Progenitor cell of endocrine pancreas (in vitro differentiated cells): Measurements from ENCODE around the gene TDRD12. TPM values are rescaled to one million over a fixed set of nuclear protein-coding genes. Genes with fewer than 3 reads are reported as not detected.
"Not testable (repeated sequence)": the region's sequence is repeated elsewhere in the genome, so short reads cannot be mapped to it uniquely, and the experiment has no call there.

Experiments used
- DNase-seq: peaks from one replicate; pipeline ENCODE4 v3.0.0; 2021; ENCODE audit warnings: low spot score; ENCODE audit not compliant: unreplicated experiment
- H3K27ac Mint-ChIP-seq: 2 replicates; pipeline ENCODE4 v1.8.0; 2021; ENCODE audit warnings: mild to moderate bottlenecking, moderate library complexity, mixed read lengths
- H3K27me3 Mint-ChIP-seq: 2 replicates; pipeline ENCODE4 v1.8.0; 2021; ENCODE audit warnings: mixed read lengths
- H3K36me3 Mint-ChIP-seq: 2 replicates; pipeline ENCODE4 v1.8.0; 2022; ENCODE audit warnings: mixed read lengths; ENCODE audit not compliant: insufficient read depth
- H3K4me1 Mint-ChIP-seq: 2 replicates; pipeline ENCODE4 v1.8.0; 2021; ENCODE audit warnings: low read depth, mixed read lengths
- H3K4me3 Mint-ChIP-seq: 2 replicates; pipeline ENCODE4 v1.8.0; 2021; ENCODE audit warnings: low read depth, mild to moderate bottlenecking, moderate library complexity, mixed read lengths
- H3K9me3 Mint-ChIP-seq: 2 replicates; pipeline ENCODE4 v1.8.0; 2021; ENCODE audit warnings: low read depth, mixed read lengths
- total RNA-seq: library from RNA; stranded (reverse); gene quantifications from 2 replicates; pipeline ENCODE4 v1.2.1, GENCODE V29; 2021
- TF ChIP-seq, protein P1 (sequence below): fragments of 200-600 bp; sonication (generic); IDR thresholded peaks from one replicate; pipeline ENCODE4 v1.5.0; 2021; ENCODE audit warnings: antibody characterized with exemption, mild to moderate bottlenecking; ENCODE audit not compliant: unreplicated experiment

The TDRD12 gene
- total RNA-seq, 1 donor from 2014 or later: 0.29 TPM

- Mint-ChIP-seq H3K4me3 (no peak overlapping the region), H3K27ac (no peak overlapping the region), H3K9me3 (no peaks in the 10 kb centered on the region), H3K4me1 (peaks cover 9% of the 10 kb centered on the region), H3K27me3 (peaks cover 30% of the 10 kb centered on the region), H3K36me3 (no peaks in the 10 kb centered on the region)
- TF ChIP-seq, protein P1, sequence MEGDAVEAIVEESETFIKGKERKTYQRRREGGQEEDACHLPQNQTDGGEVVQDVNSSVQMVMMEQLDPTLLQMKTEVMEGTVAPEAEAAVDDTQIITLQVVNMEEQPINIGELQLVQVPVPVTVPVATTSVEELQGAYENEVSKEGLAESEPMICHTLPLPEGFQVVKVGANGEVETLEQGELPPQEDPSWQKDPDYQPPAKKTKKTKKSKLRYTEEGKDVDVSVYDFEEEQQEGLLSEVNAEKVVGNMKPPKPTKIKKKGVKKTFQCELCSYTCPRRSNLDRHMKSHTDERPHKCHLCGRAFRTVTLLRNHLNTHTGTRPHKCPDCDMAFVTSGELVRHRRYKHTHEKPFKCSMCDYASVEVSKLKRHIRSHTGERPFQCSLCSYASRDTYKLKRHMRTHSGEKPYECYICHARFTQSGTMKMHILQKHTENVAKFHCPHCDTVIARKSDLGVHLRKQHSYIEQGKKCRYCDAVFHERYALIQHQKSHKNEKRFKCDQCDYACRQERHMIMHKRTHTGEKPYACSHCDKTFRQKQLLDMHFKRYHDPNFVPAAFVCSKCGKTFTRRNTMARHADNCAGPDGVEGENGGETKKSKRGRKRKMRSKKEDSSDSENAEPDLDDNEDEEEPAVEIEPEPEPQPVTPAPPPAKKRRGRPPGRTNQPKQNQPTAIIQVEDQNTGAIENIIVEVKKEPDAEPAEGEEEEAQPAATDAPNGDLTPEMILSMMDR: no peak
- DNase-seq: no peak
Measured at GRCh38 chr19:32743021-32743420, 23.5 kb downstream of the TDRD12 start.

DNA sequence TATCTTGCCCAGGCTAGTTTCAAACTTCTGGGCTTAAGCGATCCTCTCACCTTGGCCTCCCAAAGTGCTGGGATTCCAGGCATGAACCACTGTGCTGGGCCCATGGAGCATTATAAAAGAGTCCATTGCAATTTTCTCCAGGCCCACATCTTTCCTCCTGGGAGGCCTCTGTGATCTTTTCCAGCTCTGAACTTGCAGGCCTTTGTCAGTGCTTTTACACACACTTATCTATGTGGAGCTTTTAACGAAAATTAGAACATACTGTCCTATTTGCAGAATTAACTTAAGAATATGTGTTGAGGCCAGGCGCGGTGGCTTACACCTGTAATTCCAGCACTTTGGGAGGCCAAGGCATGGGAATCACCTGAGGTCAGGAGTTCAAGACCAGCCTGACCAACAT lies 23.9 kb downstream of the TDRD12 start:
- peaks cover 34% of the 10 kb centered on the region for H3K27me3 Mint-ChIP-seq
- no peak overlapping the region for H3K4me3 Mint-ChIP-seq
- H3K9me3 Mint-ChIP-seq: no peaks in the 10 kb centered on the region
- H3K4me1 Mint-ChIP-seq: peaks cover 9% of the 10 kb centered on the region
- DNase-seq: no peak
- TF ChIP-seq, protein P1: no peak
- no peaks in the 10 kb centered on the region for H3K36me3 Mint-ChIP-seq
- no peak overlapping the region for H3K27ac Mint-ChIP-seq

DNA sequence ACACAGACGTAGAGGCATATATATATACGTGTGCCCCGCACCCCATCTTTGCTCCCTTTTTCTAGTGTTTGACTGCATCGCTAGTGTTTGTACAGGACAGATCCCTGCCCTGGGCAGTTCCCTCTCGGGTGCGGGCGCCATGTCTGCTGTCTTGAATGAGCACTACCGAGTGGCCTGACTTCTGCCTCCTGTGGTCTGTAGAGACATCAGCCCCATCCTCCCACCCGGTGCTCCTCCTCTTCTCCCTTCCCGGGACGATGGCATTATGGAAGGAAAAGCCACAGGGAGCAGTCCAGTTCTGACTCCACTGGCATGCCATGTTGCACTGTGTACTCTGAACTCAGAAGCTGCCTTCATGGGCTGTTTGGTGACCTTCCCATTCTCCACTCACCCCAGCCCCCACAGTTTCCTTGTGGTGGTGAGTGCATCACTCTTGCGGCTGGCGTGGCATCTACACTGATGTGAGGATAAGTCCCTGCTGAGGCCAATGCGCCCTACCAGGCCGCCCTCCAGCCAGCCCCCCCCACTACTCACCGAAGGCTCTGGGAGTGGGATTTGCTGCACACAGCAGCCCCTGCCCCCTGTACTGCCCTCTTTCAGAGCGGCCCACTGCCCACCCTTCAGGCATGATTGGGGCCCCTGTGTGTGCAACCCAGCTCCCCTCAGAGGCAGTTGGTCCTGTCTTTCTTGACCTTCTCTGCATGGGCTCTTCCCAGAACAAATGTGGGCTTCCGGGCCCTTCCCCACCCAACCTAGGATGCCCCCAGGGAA lies 25.2 kb downstream of the TDRD12 start:
- H3K36me3 Mint-ChIP-seq: no peaks in the 10 kb centered on the region
- DNase-seq: no peak
- H3K4me3 Mint-ChIP-seq: no peak overlapping the region
- H3K4me1 Mint-ChIP-seq: peaks cover 2% of the 10 kb centered on the region
- TF ChIP-seq, protein P1: no peak
- no peak overlapping the region for H3K27ac Mint-ChIP-seq
- H3K27me3 Mint-ChIP-seq: peaks cover 30% of the 10 kb centered on the region
- H3K9me3 Mint-ChIP-seq: no peaks in the 10 kb centered on the region

DNA sequence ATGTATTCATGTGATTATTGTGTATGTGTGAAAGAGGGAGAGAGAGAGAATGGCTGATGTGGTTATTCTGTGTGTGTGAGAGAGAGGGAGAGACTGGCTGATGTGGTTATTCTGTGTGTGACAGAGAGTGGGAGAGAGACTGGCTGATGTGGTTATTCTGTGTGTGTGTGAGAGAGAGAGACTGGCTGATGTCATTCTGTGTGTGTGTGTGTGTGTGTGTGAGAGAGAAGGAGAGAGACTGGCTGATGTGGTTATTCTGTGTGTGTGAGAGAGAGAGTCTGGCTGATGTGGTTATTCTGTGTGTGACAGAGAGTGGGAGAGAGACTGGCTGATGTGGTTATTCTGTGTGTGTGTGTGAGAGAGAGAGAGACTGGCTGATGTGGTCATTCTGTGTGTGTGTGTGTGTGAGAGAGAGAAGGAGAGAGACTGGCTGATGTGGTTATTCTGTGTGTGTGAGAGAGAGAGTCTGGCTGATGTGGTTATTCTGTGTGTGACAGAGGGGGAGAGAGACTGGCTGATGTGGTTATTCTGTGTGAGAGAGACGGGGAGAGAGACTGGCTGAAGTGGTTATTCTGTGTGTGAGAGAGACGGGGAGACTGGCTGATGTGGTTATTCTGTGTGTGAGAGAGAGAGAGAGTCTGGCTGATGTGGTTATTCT lies 26.2 kb downstream of the TDRD12 start:
- not testable (repeated sequence) for H3K4me3 Mint-ChIP-seq, H3K36me3 Mint-ChIP-seq, H3K4me1 Mint-ChIP-seq, H3K27ac Mint-ChIP-seq, DNase-seq, H3K9me3 Mint-ChIP-seq
- peaks cover 31% of the 10 kb centered on the region for H3K27me3 Mint-ChIP-seq

DNA sequence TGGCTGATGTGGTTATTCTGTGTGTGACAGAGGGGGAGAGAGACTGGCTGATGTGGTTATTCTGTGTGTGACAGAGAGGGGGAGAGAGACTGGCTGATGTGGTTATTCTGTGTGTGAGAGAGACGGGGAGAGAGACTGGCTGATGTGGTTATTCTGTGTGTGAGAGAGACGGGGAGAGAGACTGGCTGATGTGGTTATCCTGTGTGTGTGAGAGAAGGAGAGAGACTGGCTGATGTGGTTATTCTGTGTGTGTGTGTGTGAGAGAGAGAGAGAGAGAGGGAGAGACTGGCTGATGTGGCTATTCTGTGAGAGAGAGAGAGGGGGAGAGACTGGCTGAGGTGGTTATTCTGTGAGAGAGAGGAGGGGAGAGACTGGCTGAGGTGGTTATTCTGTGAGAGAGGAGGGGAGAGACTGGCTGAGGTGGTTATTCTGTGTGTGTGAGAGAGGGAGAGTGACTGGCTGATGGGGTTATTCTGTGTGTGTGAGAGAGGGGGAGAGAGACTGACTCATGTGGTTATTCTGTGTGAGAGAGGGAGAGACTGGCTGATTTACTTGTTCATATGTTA lies 27.1 kb downstream of the TDRD12 start:
- peaks cover 24% of the 10 kb centered on the region for H3K27me3 Mint-ChIP-seq
- not testable (repeated sequence) for H3K4me3 Mint-ChIP-seq, H3K9me3 Mint-ChIP-seq, H3K27ac Mint-ChIP-seq, H3K36me3 Mint-ChIP-seq, DNase-seq, H3K4me1 Mint-ChIP-seq

- H3K27me3 Mint-ChIP-seq: peaks cover 24% of the 10 kb centered on the region
- H3K27ac Mint-ChIP-seq: no peak overlapping the region
- DNase-seq: no peak
- no peak overlapping the region for H3K4me3 Mint-ChIP-seq
- no peaks in the 10 kb centered on the region for H3K36me3 Mint-ChIP-seq
- TF ChIP-seq, protein P1: peak; percentile 34
- no peaks in the 10 kb centered on the region for H3K4me1 Mint-ChIP-seq
- no peaks in the 10 kb centered on the region for H3K9me3 Mint-ChIP-seq
Measured at GRCh38 chr19:32748497-32748896, 28.9 kb downstream of the TDRD12 start.
